CD14-positive monocyte (primary cell): ENCODE results near the gene SHROOM3. TPM values are rescaled to one million over a fixed set of nuclear protein-coding genes. Genes with fewer than 3 reads are reported as not detected.

Experiments
- DNase-seq, 3 donors: peaks; one replicate each; pipeline ENCODE4 v3.0.0-alpha.2; 2011 to 2022
- H2AFZ ChIP-seq: 2 replicates; pipeline ENCODE4 v1.6.0; 2012; ENCODE audit warnings: mild to moderate bottlenecking, low read depth, low read length, inconsistent platforms; ENCODE audit not compliant: insufficient read depth, poor library complexity, severe bottlenecking
- H3K27ac ChIP-seq, 2 donors: 1 replicate in 1 of 2; 2 replicates in 1 of 2; pipeline ENCODE4 v1.5.1; 2012 to 2013; ENCODE audit warnings: low read length in 2 of 2, control low read depth in 1 of 2, inconsistent platforms in 1 of 2, low read depth in 1 of 2, mild to moderate bottlenecking in 1 of 2
- H3K27me3 ChIP-seq, 2 donors: one replicate each; pipeline versions ENCODE4 v1.6.0 to v1.6.1; 2011 to 2013; ENCODE audit warnings: low read length in 2 of 2; ENCODE audit not compliant: control insufficient read depth in 2 of 2, insufficient read depth in 2 of 2
- H3K36me3 ChIP-seq, 2 donors: replicated peaks in 1 of 2; 1 replicate in 1 of 2; 2 replicates in 1 of 2; pipeline versions ENCODE4 v1.5.1 to v1.6.1; 2012 to 2013; ENCODE audit warnings: low read length in 2 of 2, control low read depth in 1 of 2, inconsistent platforms in 1 of 2, mild to moderate bottlenecking in 1 of 2; ENCODE audit not compliant: insufficient read depth in 2 of 2, control insufficient read depth in 1 of 2
- H3K4me1 ChIP-seq, 2 donors: 1 replicate in 1 of 2; 2 replicates in 1 of 2; pipeline versions ENCODE4 v1.5.1 to v1.6.1; 2012 to 2013; ENCODE audit warnings: low read length in 2 of 2, control low read depth in 1 of 2, inconsistent platforms in 1 of 2, mild to moderate bottlenecking in 1 of 2, moderate library complexity in 1 of 2; ENCODE audit not compliant: insufficient read depth in 2 of 2, control insufficient read depth in 1 of 2
- H3K4me2 ChIP-seq: replicated peaks from 2 replicates; pipeline ENCODE3; 2012; ENCODE audit warnings: low read length, moderate library complexity, mild to moderate bottlenecking; ENCODE audit not compliant: poor library complexity, severe bottlenecking; ENCODE audit errors: extremely low read depth
- H3K4me3 ChIP-seq, 3 experiments: fragments of 200-600 bp in 1 of 3; sonication (generic) in 1 of 3; replicated peaks in 1 of 3; 1 replicate in 2 of 3; 2 replicates in 1 of 3; pipeline ENCODE4 v1.5.1; 2011 to 2013; ENCODE audit warnings: low read length in 3 of 3, mild to moderate bottlenecking in 3 of 3, control low read depth in 2 of 3, low read depth in 2 of 3, inconsistent platforms in 1 of 3, moderate library complexity in 1 of 3
- H3K79me2 ChIP-seq: 2 replicates; pipeline ENCODE4 v1.6.0; 2012; ENCODE audit warnings: mild to moderate bottlenecking, control low read depth, inconsistent platforms, low read length, moderate library complexity; ENCODE audit not compliant: insufficient read depth
- H3K9ac ChIP-seq: 2 replicates; pipeline ENCODE4 v1.6.0; 2017; ENCODE audit warnings: low read length, mild to moderate bottlenecking; ENCODE audit not compliant: insufficient read depth, poor library complexity, severe bottlenecking
- H3K9me3 ChIP-seq, 2 donors: replicated peaks in 1 of 2; 1 replicate in 1 of 2; 2 replicates in 1 of 2; pipeline versions ENCODE4 v1.5.1 to v1.6.1; 2012 to 2013; ENCODE audit warnings: low read length in 2 of 2, control low read depth in 1 of 2; ENCODE audit not compliant: control insufficient read depth in 1 of 2, insufficient read depth in 1 of 2
- H4K20me1 ChIP-seq: 2 replicates; pipeline ENCODE4 v1.6.0; 2012; ENCODE audit warnings: mild to moderate bottlenecking, low read length, control low read depth, moderate library complexity; ENCODE audit not compliant: insufficient read depth
- H3K27ac Mint-ChIP-seq, 7 donors: one replicate each; pipeline ENCODE4 v1.8.0; 2020; ENCODE audit warnings: mild to moderate bottlenecking in 7 of 7, mixed read lengths in 7 of 7, moderate library complexity in 6 of 7, inconsistent platforms in 2 of 7
- H3K27me3 Mint-ChIP-seq, 3 donors: one replicate each; pipeline ENCODE4 v1.8.0; 2021 to 2022; ENCODE audit warnings: low read depth in 3 of 3, mild to moderate bottlenecking in 3 of 3, mixed read lengths in 3 of 3, moderate library complexity in 3 of 3, inconsistent platforms in 1 of 3
- H3K36me3 Mint-ChIP-seq, 2 donors: one replicate each; pipeline ENCODE4 v1.8.0; 2020; ENCODE audit warnings: mixed read lengths in 2 of 2, inconsistent platforms in 1 of 2, mild to moderate bottlenecking in 1 of 2
- H3K4me1 Mint-ChIP-seq: one replicate; pipeline ENCODE4 v1.8.0; 2020; ENCODE audit warnings: mild to moderate bottlenecking, mixed read lengths
- H3K4me3 Mint-ChIP-seq, 2 donors: one replicate each; pipeline ENCODE4 v1.8.0; 2020; ENCODE audit warnings: mild to moderate bottlenecking in 2 of 2, mixed read lengths in 2 of 2, moderate library complexity in 1 of 2
- H3K9me3 Mint-ChIP-seq, 7 donors: one replicate each; pipeline ENCODE4 v1.8.0; 2020 to 2022; ENCODE audit warnings: mixed read lengths in 7 of 7, mild to moderate bottlenecking in 6 of 7, moderate library complexity in 6 of 7, inconsistent platforms in 2 of 7
- CTCF ChIP-seq: fragments of 200-600 bp; IDR thresholded peaks from one replicate; pipeline ENCODE4 v1.8.0; 2022; ENCODE audit warnings: antibody characterized with exemption, mild to moderate bottlenecking
- WGBS: methylation state at CpG from one replicate; pipeline ENCODE4 v1.1.5; 2013; ENCODE audit warnings: missing lambda C conversion rate; ENCODE audit not compliant: insufficient coverage; 5-methylcytosine and 5-hydroxymethylcytosine counted together
- intact Hi-C, 2 donors: fragments of 100-400 bp; cut with micrococcal nuclease; formaldehyde crosslinking; loops; one replicate each; pipeline versions ENCODE4 v1.15.0 to v1.15.1; 2023
- polyA plus RNA-seq, 3 donors: library from polyadenylated mRNA; depleted of rRNA in 1 of 3; unstranded in 2 of 3; stranded (reverse) in 1 of 3; fragments of 300-500 nt in 2 of 3; fragments of >200 nt in 1 of 3; fragmentation: Illumina TruSeq in 2 of 3; gene quantifications; 1 replicate in 2 of 3; 2 replicates in 1 of 3; pipeline ENCODE4 v1.2.3, GENCODE V29; 2012 to 2021

SHROOM3 gene
- polyA plus RNA-seq, 3 donors = not detected

GRCh38 chr4:76696109-76696508 lies 261.1 kb downstream of the SHROOM3 start:
- H3K27ac Mint-ChIP-seq = no peak overlapping the region
- whole genome bisulfite sequencing = no CpG with 5 or more reads among the region's 7 CpGs
- H3K9me3 ChIP-seq = peaks cover 0 to 3% of the 10 kb centered on the region in 2 donors
- H3K36me3 ChIP-seq = no peaks in the 10 kb centered on the region
- H3K9me3 Mint-ChIP-seq = no peaks in the 10 kb centered on the region
- H3K4me1 Mint-ChIP-seq = no peaks in the 10 kb centered on the region
- no peaks in the 10 kb centered on the region for H3K4me1 ChIP-seq
- H3K9ac ChIP-seq = no peak overlapping the region
- no peak overlapping the region for H3K27ac ChIP-seq
- H3K4me3 ChIP-seq = no peak overlapping the region
- peaks cover 26 to 42% (median 29%) of the 10 kb centered on the region in 3 donors for H3K27me3 Mint-ChIP-seq
- no peaks in the 10 kb centered on the region for H3K36me3 Mint-ChIP-seq
- no peak for TF ChIP-seq CTCF
- H3K4me2 ChIP-seq = no peak overlapping the region
- intact Hi-C loops = no loop called here
- H3K4me3 Mint-ChIP-seq = no peak overlapping the region
- no peaks in the 10 kb centered on the region for H3K79me2 ChIP-seq
- DNase-seq = no peak
- no peaks in the 10 kb centered on the region for H4K20me1 ChIP-seq
- no peak overlapping the region for H2AFZ ChIP-seq
- peaks cover 22 to 24% of the 10 kb centered on the region in 2 donors for H3K27me3 ChIP-seq

- Histone ChIP-seq H3K27ac (no peak overlapping the region), H3K4me2 (no peak overlapping the region), H3K27me3 (peaks cover 10 to 13% of the 10 kb centered on the region in 2 donors), H3K4me1 (no peaks in the 10 kb centered on the region), H3K36me3 (no peaks in the 10 kb centered on the region), H3K9ac (no peak overlapping the region), H4K20me1 (no peaks in the 10 kb centered on the region), H3K9me3 (no peaks in the 10 kb centered on the region), H3K4me3 (no peak overlapping the region), H2AFZ (no peak overlapping the region), H3K79me2 (no peaks in the 10 kb centered on the region)
- DNase-seq = no peak
- Mint-ChIP-seq H3K9me3 (no peaks in the 10 kb centered on the region), H3K4me3 (no peak overlapping the region), H3K27me3 (peaks cover 15 to 31% (median 17%) of the 10 kb centered on the region in 3 donors), H3K4me1 (no peaks in the 10 kb centered on the region), H3K27ac (no peak overlapping the region), H3K36me3 (no peaks in the 10 kb centered on the region)
- 64% methylated on average over 2 of the region's 3 CpGs for WGBS
- TF ChIP-seq CTCF = no peak
- intact Hi-C loops = no loop called here
These were observed 262.2 kb downstream of the SHROOM3 start for GRCh38 chr4:76697129-76697803.
